Stimulated activated CD4-positive, alpha-beta T cell treated with anti-CD3 and anti-CD28 coated beads, Interleukin-1b, Interleukin-23, amount 100 ng/mL, for 48 hours (primary cell): ENCODE data around the gene EML6.
A peak's percentile ranks its signal among the peaks of the same experiment; 100 is the strongest.
"Not testable (repeated sequence)": the region's sequence is repeated elsewhere in the genome, so short reads cannot be mapped to it uniquely, and the experiment has no call there.

Source experiments
- DNase-seq: peaks from one replicate; pipeline ENCODE4 v3.0.0-alpha.2; 2020

Gene EML6

DNA sequence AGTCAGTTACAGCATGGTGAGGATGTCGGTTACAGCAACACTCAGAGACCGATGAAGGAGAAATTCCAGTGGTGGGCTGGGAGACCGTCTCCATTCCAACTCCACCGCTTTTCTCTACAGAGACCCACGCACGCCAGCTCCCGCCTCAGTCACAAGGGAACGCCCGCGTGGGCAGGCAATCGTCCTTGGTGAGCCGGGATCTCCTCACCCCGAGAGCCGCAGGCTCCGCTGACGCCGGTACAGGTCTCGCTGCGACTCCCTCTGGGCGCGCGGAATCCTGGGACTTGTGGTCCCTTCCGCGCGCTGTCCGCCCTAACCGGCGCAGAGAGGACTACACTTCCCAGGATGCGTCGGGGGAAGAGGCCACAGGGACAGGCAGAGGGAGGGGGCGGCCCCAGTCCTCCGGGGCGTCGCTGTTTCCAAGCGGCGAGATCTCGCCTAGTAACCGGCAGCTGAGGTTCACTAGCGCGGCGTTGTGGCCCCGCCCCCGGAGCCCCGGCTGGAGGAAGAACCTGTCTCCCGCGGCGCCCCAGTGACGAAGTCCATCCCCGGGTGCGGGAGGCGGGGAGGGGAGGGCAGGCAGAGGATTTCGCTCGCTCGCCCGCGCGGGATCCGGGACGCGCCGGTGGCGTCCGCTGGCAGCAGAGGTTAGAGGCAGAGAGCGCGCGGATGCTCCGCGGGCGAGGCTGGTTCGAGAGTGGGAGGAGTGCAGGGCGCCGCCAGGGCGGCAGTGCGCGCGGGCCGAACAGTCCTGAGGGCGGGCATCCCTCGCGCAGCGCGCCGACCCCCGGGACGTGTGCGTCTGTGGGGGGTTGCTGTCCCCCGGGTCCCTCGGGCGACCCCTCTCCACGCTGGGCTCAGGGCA, at the start of gene EML6:
Gene EML6 (plus strand): TSS at position 532 of the 865 bp plus-strand sequence. CDS start 1,400 bp downstream, outside the sequence.
- DNase-seq = peak; percentile 98

DNA sequence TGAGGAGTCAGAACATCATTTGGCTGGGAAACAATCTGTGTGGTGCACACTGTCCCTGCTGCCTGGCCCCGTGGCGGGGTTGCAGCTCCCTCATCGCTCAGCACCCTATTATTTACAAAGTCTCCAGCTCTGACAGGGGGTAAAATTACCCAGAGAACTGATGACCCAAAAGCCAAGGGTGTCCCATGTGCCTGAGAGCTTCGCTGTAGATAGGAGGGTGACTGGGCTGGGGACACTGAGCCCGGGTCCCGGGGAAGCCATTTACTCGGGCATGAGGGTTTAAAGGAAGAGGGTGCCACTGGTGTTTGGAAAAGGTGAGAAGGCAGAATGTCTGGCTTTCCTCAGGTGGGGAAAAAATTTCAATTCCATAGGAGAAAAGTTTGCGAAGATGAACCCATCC, 48.2 kb upstream of the EML6 start:
- DNase-seq = no peak

DNA sequence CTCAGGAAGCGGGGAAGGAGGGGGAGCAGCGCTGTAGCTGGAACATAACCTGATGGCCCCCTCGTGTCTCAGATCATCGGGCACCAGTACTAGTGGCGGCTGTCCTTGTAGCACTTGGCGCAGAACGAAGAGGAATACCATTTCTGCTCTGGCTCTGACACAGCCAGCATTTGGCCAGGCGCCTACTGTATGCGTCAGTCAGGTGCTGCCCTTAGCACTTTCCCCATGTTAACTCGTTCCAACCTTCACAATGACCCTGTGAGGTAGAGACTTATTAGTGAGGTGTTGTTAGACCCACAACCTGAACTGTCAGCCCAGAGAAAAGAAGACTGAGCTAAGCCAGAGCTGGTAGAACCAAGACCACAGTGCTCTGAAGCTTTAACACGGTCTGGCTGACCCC, 47.7 kb upstream of the EML6 start:
- DNase-seq = no peak

DNA sequence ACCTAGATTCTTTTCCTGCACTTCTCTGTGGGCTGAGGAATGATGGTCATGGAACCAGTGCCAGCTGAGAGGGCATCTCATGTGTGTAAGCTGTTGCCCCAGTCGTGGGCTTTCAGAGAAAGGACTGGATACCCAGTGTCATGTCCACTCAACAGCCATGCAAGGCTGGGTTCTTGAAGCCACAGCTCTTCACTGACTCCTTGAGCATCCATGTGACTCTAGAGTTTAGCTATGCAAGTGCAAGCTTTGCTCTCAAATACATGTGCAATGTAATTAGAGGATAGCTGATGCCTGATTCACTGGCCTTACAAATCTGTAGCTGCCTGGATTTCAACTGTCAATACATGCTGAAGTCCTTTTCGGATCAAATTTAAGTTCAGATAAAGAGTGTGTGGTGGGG, 46.8 kb upstream of the EML6 start:
- no peak for DNase-seq

DNA sequence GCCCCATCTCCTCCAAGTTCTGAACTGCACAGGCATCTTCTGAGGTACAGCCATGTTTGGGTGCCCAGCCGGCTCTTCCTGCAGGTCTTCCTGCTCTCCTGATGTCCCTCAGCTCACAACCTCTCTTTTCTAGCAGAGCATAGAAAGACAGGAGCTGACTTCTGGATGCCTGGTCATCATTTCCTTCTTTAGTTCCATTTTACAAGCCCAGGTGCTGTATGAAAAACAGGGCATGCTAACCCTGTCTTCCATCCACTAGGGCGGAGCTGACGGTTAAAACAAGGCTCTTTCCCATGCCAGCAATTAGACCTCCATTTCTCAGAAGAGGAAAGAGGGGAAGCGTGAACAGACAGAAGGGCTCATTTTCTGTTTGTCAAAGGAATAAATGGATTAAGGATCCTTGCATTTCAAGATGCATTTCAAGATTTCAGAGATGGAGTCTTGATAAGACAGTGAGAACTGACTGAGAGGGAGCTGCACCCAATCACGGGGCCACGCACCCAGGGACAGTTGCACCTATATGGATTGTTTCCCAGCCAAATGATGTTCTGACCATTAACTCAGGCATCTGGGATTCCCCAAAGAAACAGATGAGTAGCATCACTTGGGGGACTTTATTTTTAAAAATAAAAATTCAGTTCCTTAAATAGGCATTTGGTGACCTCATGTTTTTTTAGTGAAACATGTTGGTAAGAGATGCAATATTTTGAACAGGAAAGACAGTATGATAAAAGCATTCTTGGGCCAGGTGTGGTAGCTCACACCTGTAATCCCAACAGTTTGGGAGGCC, 45.8 kb upstream of the EML6 start:
- DNase-seq = no peak

DNA sequence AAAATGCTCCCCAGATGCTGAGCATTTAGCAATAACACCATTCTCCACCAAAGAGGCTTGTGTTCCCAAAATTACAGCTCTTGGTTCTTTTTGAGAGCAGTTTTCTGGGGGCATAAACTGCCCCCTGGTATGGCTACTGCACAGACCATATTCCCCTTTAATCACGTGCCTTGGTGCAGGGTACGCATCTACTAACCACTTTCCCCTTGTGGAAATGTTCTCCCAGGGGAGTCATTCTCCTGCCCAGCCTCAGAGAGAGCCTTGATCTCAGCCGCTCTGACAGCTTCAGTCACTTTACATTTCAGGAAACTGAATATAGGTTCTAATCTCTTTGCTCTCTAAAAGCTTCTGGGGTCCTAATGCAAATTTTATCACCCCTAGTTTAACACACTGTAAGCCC, 44.7 kb upstream of the EML6 start:
- DNase-seq = no peak

DNA sequence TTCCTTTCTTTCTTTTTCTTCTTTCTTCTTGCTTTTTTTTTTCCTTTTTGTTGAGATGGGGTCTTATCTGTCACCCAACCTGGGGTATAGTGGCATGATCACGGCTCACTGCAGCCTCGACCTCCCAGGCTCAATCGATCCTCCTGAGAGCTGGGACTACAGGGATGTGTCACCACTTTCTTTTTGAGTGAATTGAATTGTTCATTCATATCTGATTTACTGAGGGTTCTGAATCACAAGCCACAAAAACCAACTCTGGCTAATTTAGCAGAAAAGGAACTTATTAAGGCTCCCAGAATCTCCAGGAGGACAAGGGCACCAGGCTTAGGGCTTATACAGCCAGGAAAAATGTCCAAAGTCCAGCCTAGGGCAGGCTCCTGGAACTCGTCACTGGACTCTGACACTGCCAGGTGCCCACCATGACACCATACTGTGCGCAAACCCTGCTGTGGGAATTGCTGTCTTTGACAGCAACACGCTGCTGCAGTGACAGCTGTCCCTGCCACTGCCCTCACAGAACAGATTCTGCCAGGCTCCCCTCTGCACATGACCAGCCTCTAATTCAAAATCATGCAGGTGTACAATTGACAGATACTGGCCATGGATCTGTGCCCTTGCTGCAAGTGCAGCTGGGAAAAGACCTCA, 42.9 kb upstream of the EML6 start:
- DNase-seq = peak; percentile 55

DNA sequence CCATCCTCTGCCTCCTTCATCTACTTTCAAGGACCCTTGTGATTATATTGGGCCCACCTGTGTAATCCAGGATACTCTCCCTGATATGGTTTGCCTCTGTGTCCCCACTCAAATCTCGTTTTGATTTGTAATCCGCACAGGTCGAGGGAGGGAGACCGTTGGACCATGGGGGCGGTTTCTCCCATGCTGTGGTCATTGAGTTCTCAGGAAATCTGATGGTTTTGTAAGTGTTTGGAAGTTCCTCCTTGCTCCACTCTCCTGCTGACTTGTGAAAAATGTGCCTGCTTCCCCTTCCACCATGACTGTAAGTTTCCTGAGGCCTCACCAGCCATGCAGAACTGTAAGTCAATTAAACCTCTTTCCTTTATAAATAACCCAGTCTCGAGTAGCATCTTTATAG, 42.0 kb upstream of the EML6 start:
- no peak for DNase-seq

DNA sequence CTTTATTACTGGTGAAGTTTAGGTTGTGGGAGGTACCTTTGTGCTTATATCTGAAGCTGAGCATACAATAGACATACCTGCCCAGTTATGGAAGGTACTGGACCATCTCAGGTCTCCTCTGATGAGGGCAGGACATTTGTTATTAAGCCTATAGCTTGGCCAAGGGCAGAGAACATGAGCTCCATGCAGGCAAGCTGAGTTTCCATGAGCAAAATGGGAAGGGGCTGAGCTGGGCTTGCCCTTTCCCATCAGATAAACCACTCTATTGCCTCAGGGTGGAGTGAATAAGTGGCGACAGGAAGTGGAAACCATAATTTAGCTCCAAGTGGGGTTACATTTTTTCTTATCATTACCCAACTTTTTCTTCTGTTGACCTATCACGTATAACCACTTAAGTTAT, 39.9 kb upstream of the EML6 start:
- no peak for DNase-seq

DNA sequence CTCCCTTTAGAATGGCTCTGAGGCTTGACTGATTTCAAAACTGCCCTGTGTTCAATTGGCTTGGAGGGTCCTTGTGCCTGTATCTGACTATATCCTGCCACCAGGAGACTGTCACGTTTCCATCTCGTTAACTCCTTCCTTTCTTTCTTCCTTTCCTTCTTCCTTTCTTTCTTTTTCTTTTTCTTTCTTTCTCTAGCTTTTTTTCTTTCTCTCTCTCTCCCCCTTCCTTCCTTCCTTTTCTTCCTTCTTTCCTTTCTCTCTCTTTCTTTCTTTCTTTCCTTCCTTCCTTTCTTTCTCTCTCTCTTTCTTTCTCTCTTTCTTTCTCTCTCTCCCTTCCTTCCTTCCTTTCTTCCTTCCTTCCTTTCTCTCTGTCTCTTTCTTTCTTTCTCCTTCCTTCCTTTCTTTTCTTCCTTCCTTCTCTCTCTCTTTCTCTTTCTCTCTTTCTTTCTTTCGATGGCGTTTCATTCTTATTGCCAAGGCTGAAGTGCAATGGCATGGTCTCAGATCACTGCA, 38.1 kb upstream of the EML6 start:
- no peak for DNase-seq

DNA sequence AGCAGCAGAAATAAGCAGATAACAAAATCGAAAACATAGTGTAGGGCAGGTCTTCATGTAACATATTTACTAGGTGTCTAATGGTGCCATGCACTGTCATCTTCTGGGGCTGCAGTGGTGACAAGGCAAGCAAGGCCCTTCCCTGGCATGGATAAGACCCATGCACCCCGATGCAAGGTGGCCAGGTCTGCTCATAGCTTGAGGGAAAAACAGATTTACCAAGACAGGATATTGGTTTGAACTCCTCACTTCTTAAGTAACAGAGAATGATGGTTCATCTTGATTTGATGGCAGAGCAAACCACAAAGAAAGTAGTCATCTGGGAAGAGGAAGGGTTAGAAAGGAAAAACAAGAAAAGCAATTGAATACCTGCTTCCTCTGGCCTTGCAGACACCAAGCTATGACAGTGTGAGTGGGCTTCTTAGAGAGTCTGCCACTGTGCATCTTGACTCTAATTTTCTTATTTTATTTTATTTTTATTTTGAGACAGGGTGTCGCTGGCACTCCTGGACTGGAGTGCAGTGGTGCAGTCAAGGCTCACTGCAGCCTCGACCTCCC, 35.8 kb upstream of the EML6 start:
- no peak for DNase-seq

DNA sequence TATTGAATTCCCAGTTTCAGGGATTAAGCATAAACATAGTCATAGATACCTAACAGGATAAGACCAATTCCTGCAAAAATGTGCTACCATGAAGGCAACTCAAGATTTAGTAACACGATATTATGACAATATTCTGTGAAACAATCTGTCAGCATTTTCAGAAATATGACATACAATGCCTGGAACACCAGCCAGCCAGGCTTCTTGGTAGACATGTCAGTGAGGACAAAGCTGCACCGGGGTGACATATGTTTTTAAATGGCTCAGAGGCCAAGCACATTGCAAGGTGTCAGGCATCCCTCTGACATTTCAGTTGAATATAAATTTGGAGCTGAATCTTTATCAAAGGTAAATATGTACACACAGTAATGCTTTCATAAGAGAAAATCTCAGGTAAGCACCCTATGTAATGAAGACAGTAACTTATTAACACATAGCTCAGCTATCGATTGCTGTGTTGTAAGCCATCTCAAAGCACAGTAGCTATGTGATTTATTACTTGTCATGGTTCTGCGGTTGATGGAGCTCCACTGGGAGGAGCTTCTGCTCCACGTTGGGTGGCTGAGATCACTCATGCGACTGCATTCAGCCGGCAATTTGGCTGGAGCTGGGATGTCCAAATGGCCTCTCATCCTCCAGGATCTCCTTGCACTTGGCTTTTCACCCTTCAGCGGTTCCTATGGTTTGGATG, 31.9 kb upstream of the EML6 start:
- no peak for DNase-seq

DNA sequence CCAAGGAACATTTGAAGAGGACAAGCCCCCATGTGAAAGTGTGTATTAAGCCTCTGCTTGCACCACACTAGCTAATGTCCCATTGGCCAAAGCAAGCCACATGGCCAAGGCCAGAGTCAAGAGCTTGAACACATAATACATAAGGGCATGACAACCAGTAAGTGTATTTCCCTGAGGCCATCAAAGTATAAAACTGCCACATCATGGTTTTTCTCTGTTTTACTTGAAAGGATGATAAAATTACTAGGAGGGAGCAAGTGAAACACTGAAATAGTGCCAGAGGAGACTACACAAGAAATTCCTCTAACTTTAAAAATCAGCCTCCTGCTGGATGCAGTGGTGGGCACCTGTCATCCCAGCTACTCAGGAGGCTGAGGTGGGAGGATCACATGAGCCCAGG, 30.9 kb upstream of the EML6 start:
- DNase-seq = no peak

DNA sequence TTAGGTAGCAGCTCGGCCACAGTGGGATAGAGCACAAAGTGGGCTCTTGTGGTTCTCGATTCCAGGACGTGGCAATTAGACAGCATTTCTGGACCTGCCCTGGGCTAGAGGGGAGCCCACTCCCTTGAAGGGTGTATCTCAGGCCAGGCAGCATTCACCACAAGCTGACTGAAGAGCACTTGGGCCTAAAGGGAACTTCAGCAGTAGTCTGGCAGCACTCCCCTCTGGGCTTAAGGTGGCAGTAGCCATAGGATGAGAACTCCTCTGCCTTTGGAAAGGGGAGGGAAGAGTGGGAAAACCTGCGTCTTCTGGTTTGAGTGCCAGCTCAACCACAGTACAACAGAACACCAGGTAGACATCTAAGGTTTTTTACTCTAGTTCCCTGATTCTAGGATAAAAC, 28.1 kb upstream of the EML6 start:
- no peak for DNase-seq

DNA sequence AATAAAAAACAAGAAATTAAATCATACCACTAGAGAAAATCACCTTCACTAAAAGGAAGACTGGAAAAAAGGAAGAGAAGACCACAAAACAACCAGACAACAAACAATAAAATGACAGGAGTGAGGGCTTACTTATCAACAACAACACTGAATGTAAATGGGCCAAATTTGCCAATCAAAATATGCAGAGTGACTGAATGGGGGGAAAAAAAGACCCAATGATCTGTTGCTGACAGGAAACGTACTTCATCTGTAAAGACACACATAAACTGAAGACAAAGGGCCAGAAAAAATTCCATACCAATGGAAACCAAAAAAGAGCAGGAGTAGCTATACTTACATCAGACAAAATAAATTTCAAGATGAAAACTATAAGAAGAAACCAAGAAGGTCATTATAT, 25.5 kb upstream of the EML6 start:
- no peak for DNase-seq

DNA sequence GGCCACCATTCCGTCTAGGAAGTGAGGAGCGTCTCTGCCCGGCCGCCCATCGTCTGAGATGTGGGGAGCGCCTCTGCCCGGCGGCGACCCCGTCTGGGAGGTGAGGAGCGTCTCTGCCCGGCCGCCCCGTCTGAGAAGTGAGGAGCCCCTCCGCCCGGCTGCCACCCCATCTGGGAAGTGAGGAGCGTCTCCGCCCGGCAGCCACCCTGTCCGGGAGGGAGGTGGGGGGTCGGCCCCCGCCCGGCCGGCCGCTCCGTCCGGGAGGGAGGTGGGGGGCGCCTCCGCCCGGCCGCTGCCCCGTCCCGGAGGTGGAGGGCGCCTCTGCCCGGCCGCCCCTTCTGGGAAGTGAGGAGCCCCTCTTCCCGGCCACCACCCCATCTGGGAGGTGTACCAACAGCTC, 24.5 kb upstream of the EML6 start:
- DNase-seq = not testable (repeated sequence)

DNA sequence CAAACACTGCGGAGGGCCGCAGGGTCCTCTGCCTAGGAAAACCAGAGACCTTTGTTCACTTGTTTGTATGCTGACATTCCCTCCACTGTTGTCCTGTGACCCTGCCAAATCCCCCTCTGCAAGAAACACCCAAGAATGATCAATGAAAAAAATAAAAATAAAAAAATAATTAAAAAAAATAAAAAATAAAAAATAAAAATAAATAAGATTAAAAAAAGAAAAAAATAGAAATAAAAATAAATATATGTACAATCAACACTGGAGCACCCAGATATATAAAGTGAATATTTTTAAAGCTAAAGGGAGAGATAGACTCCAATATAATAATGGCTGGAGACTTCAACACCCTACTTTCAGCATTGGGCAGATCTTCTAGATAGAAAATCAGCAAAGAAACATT, 23.8 kb upstream of the EML6 start:
- DNase-seq = no peak

DNA sequence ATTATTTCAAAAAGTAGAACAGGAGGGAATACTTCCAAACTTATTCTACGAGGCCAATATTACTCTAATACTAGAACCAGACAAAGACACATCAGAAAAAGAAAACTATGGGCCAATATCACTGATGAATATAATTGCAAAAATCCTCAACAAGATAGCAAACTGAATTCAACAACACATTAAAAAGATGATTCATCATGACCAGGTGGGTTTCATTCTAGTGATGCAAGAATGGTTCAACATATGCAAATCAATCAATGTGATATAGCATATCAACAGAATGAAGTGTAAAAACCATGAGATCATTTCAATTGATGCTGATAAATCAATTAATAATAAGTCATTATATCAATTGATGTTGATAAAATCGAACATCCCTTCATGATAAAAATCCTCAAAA, 22.4 kb upstream of the EML6 start:
- DNase-seq = no peak

DNA sequence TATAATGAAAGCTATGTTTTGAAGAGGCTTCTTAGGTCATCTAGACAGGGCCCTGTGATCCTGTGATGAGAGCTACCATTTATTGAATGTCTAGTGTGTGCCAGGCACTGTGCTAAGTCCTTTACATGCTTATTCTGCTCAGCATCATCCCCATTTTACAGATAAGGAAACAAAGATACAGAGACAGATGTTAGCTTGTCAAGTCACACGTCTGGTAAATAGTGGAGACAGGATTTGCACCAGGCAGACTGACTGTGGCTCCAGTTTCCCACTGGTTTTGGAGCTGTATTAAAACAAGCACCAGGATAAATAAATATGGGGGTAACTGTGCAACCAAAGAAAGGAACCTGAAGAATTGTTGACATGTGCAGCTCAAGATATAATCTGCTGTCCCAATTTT, 19.2 kb upstream of the EML6 start:
- no peak for DNase-seq

DNA sequence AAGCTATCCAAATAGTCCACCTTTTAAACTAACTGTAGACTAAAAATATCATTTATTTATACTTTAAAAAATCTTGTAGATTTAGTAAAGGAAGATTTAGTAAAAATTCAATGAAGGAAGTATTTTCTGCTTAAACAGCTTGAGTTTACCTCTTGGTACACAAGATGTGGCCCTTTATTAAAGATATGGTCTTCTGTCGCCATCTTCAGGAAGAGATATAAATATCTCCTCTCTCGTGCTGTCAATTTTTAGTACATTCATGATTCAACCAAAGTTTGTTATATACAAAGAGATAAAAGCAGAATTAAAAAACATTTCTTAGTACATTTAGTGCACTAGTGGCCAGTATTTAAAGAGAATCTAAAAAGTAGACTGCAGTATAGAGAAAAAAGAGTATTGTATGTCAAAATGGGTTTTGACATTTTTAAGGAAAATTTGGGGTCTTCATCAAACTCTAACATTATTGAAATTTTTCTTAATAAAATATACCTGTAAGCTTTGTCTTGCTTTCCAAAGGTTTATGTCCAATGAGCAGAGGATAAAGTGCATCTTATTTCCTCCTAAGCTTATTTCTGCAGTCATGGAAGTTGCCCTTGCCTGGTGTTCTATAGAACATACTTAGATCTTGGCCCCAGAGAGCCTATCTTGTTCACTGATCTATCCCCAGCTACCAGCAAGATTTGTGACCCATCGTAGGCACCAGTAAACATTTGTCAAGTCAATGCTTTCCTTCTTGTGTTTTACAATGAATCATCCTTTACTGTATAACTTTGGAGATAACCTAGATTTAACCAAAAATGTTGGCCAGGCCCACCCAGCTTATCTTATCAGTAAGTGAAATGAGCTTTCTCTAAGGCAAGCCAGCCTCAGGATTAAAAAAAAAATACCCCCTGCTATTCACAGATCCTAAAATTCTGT, 18.5 kb upstream of the EML6 start:
- no peak for DNase-seq

DNA sequence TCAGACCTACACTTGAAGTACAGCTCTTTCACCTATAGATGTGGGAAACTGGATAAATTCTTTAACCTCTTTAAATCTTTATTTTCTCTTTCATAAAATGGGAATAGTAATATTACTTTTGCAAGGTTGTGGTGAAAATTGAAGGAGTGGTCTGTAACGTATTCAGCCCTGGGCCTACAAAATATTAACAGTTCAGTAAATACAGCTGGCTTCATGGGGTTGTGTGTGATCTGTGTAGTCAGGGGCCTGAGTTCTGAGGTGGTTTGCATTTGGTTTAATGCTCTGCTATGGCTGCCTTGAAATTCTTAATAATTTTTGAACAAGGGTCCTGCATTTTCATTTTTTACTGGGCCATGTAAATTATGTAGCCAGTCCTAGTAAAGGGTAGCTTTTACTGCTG, 16.8 kb upstream of the EML6 start:
- no peak for DNase-seq
